Adrenal gland (tissue), 19 donors: ENCODE results near the gene TOMM22. TPM values are rescaled to one million over a fixed set of nuclear protein-coding genes. Genes with fewer than 3 reads are reported as not detected.
A peak's percentile ranks its signal among the peaks of the same experiment; 100 is the strongest.

Experiments used
- DNase-seq, 7 donors: peaks; one replicate each; pipeline ENCODE4 v3.0.0-alpha.2; 2019 to 2020
- H3K27ac ChIP-seq, 5 donors: fragments of 200-600 bp; sonication (generic) in 4 of 5; 1 replicate in 3 of 5; 2 replicates in 2 of 5; pipeline versions ENCODE4 v1.5.1 to v1.8.0; 2016 to 2020; ENCODE audit warnings: mild to moderate bottlenecking in 1 of 5
- H3K27me3 ChIP-seq: fragments of 200-600 bp; 2 replicates; pipeline ENCODE4 v1.8.0; 2021
- H3K36me3 ChIP-seq, 2 donors: fragments of 200-600 bp; replicated peaks in 1 of 2; 1 replicate in 1 of 2; 2 replicates in 1 of 2; pipeline versions ENCODE4 v1.5.1 to v1.8.0; 2018 to 2022
- H3K4me1 ChIP-seq, 2 donors: fragments of 200-600 bp; replicated peaks in 1 of 2; 1 replicate in 1 of 2; 2 replicates in 1 of 2; pipeline versions ENCODE4 v1.5.1 to v1.8.0; 2018 to 2021
- H3K4me3 ChIP-seq, 4 donors: fragments of 200-600 bp; sonication (generic) in 3 of 4; one replicate each; pipeline ENCODE4 v1.5.1; 2016 to 2018
- H3K9me3 ChIP-seq, 3 donors: fragments of 200-600 bp; sonication (generic) in 1 of 3; replicated peaks in 1 of 3; 1 replicate in 2 of 3; 2 replicates in 1 of 3; pipeline versions ENCODE4 v1.5.1 to v1.8.0; 2016 to 2021
- CTCF ChIP-seq, 6 experiments: fragments of 450-650 bp in 4 of 6; fragments of 200-600 bp in 2 of 6; sonication (generic) in 1 of 6; IDR thresholded peaks; 1 replicate in 5 of 6; 2 replicates in 1 of 6; pipeline versions ENCODE4 v1.5.1 to v1.8.0; 2016 to 2021; ENCODE audit warnings: antibody characterized with exemption in 6 of 6, mild to moderate bottlenecking in 2 of 6, moderate library complexity in 1 of 6
- POLR2A ChIP-seq, 2 donors: fragments of 450-650 bp; IDR thresholded peaks; one replicate each; pipeline ENCODE4 v1.6.1; 2017; ENCODE audit warnings: antibody characterized with exemption in 2 of 2, mild to moderate bottlenecking in 2 of 2, moderate library complexity in 1 of 2
- WGBS, 4 donors: extraction: QIAGEN DNeasy Blood & Tissue Kit in 2 of 4; methylation state at CpG; one replicate each; pipeline versions ENCODE4 v1.1.5 to v1.1.7; 2013 to 2017; 5-methylcytosine and 5-hydroxymethylcytosine counted together
- intact Hi-C, 2 donors: fragments of 100-400 bp; cut with DNase I; formaldehyde crosslinking; loops; one replicate each; pipeline versions ENCODE4 v1.14.1 to v1.15.0; 2022 to 2023
- long read RNA-seq, 10 donors: library from polyadenylated mRNA in 3 of 10; unstranded in 2 of 10; stranded (forward) in 1 of 10; transcript quantifications; one replicate each; pipeline ENCODE4 v2.0.0 and lab custom pipeline, GENCODE V29; 2021 to 2026
- polyA plus RNA-seq, 3 donors: library from polyadenylated mRNA; stranded (reverse); fragments of 200-250 nt in 2 of 3; fragments of 350-450 nt in 1 of 3; fragmentation: Illumina TruSeq in 1 of 3; extraction: RNeasy Lipid Tissue Mini Kit (QIAGEN cat#74804) in 1 of 3; gene quantifications; one replicate each; pipeline ENCODE4 v1.2.3, GENCODE V29; 2013 to 2014
- total RNA-seq, 9 donors: library from RNA; depleted of rRNA in 4 of 9; stranded (reverse); fragments of >200 nt in 4 of 9; fragments of 120-200 nt in 1 of 9; fragmentation: NEBNext Ultra II Directional in 1 of 9; extraction: Animal tissue kit (Norgen Biotek cat#: 25700) in 1 of 9; gene quantifications; one replicate each; pipeline versions ENCODE4 v1.1.0 to v1.2.4, GENCODE V29; 2013 to 2023
- donor health status: healthy with polysubstance abuse.
- donor health status: Bipolar disorder and iron deficiency.
- donor health status: DM: yes; HTN: yes; CAD: no.
- donor health status: DM: no; HTN: no; CAD: no.
- donor health status: DM: no; HTN: no; CAD: no.
- donor health status: DM: yes; HTN: yes; CAD: no.

Gene TOMM22
- total RNA-seq (10 to 100 TPM; 20.8 to 82.2 (median 63.0) TPM), polyA plus RNA-seq (10 to 100 TPM; 16.9 to 86.3 (median 18.3) TPM)
- long read RNA-seq, donor 1, transcript TOMM22-201 (4 exons, 2,040 nt): major isoform, 41 of 51 reads
- long read RNA-seq, donor 1, partial matches to known transcripts: 0 of 51 reads
- long read RNA-seq, donor 1, other reads (novel, unspliced or antisense): 6 of 51 reads
- long read RNA-seq, donor 2, transcript TOMM22-201 (4 exons, 2,040 nt): major isoform, 29 of 33 reads
- long read RNA-seq, donor 2, partial matches to known transcripts: 0 of 33 reads
- long read RNA-seq, donor 2, other reads (novel, unspliced or antisense): 0 of 33 reads
- long read RNA-seq, donor 3, transcript TOMM22-201 (4 exons, 2,040 nt): major isoform, 37 of 125 reads
- long read RNA-seq, donor 3, partial matches to known transcripts: 86 of 125 reads
- long read RNA-seq, donor 3, other reads (novel, unspliced or antisense): 0 of 125 reads
- long read RNA-seq, donor 4, transcript TOMM22-201 (4 exons, 2,040 nt): major isoform, 78 of 84 reads
- long read RNA-seq, donor 4, partial matches to known transcripts: 0 of 84 reads
- long read RNA-seq, donor 4, other reads (novel, unspliced or antisense): 4 of 84 reads
- long read RNA-seq, donor 5, transcript TOMM22-201 (4 exons, 2,040 nt): major isoform, 61 of 63 reads
- long read RNA-seq, donor 5, partial matches to known transcripts: 0 of 63 reads
- long read RNA-seq, donor 5, other reads (novel, unspliced or antisense): 1 of 63 reads
- long read RNA-seq, donor 6, transcript TOMM22-201 (4 exons, 2,040 nt): major isoform, 66 of 74 reads
- long read RNA-seq, donor 6, partial matches to known transcripts: 0 of 74 reads
- long read RNA-seq, donor 6, other reads (novel, unspliced or antisense): 7 of 74 reads
- long read RNA-seq, donor 7, transcript TOMM22-201 (4 exons, 2,040 nt): major isoform, 21 of 72 reads
- long read RNA-seq, donor 7, partial matches to known transcripts: 50 of 72 reads
- long read RNA-seq, donor 7, other reads (novel, unspliced or antisense): 0 of 72 reads
- long read RNA-seq, donor 8, transcript TOMM22-201 (4 exons, 2,040 nt): major isoform, 42 of 196 reads
- long read RNA-seq, donor 8, partial matches to known transcripts: 153 of 196 reads
- long read RNA-seq, donor 8, other reads (novel, unspliced or antisense): 0 of 196 reads
- long read RNA-seq, donor 9, transcript TOMM22-201 (4 exons, 2,040 nt): major isoform, 34 of 114 reads
- long read RNA-seq, donor 9, partial matches to known transcripts: 78 of 114 reads
- long read RNA-seq, donor 9, other reads (novel, unspliced or antisense): 0 of 114 reads
- long read RNA-seq, donor 10, transcript TOMM22-201 (4 exons, 2,040 nt): major isoform, 18 of 19 reads
- long read RNA-seq, donor 10, partial matches to known transcripts: 0 of 19 reads
- long read RNA-seq, donor 10, other reads (novel, unspliced or antisense): 0 of 19 reads

DNA sequence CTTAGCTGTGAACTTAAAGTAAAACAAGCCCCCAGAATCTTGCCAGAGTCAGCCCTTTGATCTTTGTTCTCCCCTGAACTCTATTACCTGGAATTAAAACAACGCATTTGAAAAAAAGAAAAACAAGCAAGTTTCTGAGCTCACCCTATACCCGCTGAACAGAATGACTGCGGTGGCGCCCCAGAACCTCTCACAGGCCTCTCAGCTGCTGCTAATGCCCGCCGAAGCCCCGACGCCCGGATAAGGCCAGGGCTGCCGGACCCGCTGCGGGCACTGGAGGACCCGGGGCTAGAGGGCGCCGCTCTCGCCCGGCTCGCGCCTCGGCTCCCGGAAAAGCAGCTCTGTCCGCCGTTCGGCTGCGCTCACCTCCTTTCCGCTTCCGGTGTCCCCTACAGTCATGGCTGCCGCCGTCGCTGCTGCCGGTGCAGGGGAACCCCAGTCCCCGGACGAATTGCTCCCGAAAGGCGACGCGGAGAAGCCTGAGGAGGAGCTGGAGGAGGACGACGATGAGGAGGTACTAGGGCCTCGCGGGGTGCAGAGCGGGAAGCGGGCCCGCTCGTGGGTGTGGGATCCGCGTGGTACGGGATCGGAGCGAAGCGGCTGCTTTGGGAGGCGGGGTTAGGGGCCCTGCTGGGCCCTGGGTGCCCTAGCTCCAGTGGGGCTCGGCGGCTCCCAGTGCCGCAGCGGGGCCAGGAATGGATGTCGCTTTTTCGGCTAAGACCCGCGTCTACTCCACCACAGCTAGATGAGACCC lies at the start of gene TOMM22:
Gene TOMM22 (plus strand): TSS at position 376 of the 754 bp plus-strand sequence. CDS start 22 bp downstream, at position 398.
- H3K4me3 ChIP-seq: peak within 1 kb of the TSS; percentile 69 to 100 (median 86)
- peaks cover 5% of the 10 kb centered on the region in 2 donors for H3K4me1 ChIP-seq
- no peaks in the 10 kb centered on the region for H3K9me3 ChIP-seq
- peak; percentile 85 to 91 (median 88) for DNase-seq
- H3K36me3 ChIP-seq: peaks cover 0 to 31% of the 10 kb centered on the region in 2 donors
- WGBS, 4 donors: 0 to 1% (median 1%) methylated on average over 6 to 60 of the region's 60 CpGs
- H3K27ac ChIP-seq: peak within 1 kb of the TSS in 4 of 5 donors; percentile 43 to 76 (median 72)
- intact Hi-C loops: no loop called here
- TF ChIP-seq POLR2A (IDR thresholded peaks at IDR 0.05) (peak in 1 of 2 donors; percentile 51), CTCF (IDR thresholded peaks at IDR 0.05) (peak in 4 of 6 experiments; percentile 11 to 51 (median 27))
- H3K27me3 ChIP-seq: no peaks in the 10 kb centered on the region

- 76 to 89% (median 87%) methylated on average over 3 of the region's 3 CpGs for WGBS, 4 donors
- DNase-seq: no peak
- no peak overlapping the region for H3K4me3 ChIP-seq
- TF ChIP-seq CTCF (IDR thresholded peaks at IDR 0.05): no peak
- TF ChIP-seq POLR2A (IDR thresholded peaks at IDR 0.05): no peak
- no peaks in the 10 kb centered on the region for H3K27me3 ChIP-seq
- H3K36me3 ChIP-seq: no peaks in the 10 kb centered on the region
- H3K27ac ChIP-seq: no peak overlapping the region
- H3K4me1 ChIP-seq: no peaks in the 10 kb centered on the region
- H3K9me3 ChIP-seq: no peaks in the 10 kb centered on the region
- intact Hi-C loops: no loop called here
These were observed 49.2 kb upstream of the TOMM22 start for GRCh38 chr22:38632528-38632927.

GRCh38 chr22:38638216-38638615 lies 43.5 kb upstream of the TOMM22 start:
- no peaks in the 10 kb centered on the region for H3K4me1 ChIP-seq
- intact Hi-C loops: no loop called here
- H3K27me3 ChIP-seq: no peaks in the 10 kb centered on the region
- H3K27ac ChIP-seq: no peak overlapping the region
- WGBS, 4 donors: 75 to 100% (median 90%) methylated on average over 1 to 2 of the region's 2 CpGs
- H3K4me3 ChIP-seq: no peak overlapping the region
- H3K9me3 ChIP-seq: no peaks in the 10 kb centered on the region
- H3K36me3 ChIP-seq: no peaks in the 10 kb centered on the region
- no peak for DNase-seq
- TF ChIP-seq POLR2A (IDR thresholded peaks at IDR 0.05) (no peak), CTCF (IDR thresholded peaks at IDR 0.05) (no peak)
